Nephron (organoid): ENCODE results near the gene TPSD1.

Experiments used
- H3K27ac Mint-ChIP-seq, 3 experiments: 2 replicates each; pipeline ENCODE4 v1.8.0; 2020; ENCODE audit warnings: mixed read lengths in 3 of 3, mild to moderate bottlenecking in 2 of 3, moderate library complexity in 1 of 3
- H3K27me3 Mint-ChIP-seq: 2 replicates; pipeline ENCODE4 v1.8.0; 2021; ENCODE audit warnings: low read depth, mild to moderate bottlenecking, moderate library complexity, mixed read lengths
- H3K36me3 Mint-ChIP-seq: 2 replicates; pipeline ENCODE4 v1.8.0; 2020; ENCODE audit warnings: low read depth, mixed read lengths
- H3K4me1 Mint-ChIP-seq: 2 replicates; pipeline ENCODE4 v1.8.0; 2020; ENCODE audit warnings: mixed read lengths
- H3K4me3 Mint-ChIP-seq, 3 experiments: 2 replicates each; pipeline ENCODE4 v1.8.0; 2020; ENCODE audit warnings: mild to moderate bottlenecking in 3 of 3, mixed read lengths in 3 of 3, moderate library complexity in 2 of 3
- H3K9me3 Mint-ChIP-seq: 2 replicates; pipeline ENCODE4 v1.8.0; 2020; ENCODE audit warnings: mixed read lengths
- CTCF ChIP-seq, 3 experiments: fragments of 200-600 bp; sonication (generic); IDR thresholded peaks; one replicate each; pipeline ENCODE4 v1.5.0; 2021; ENCODE audit warnings: antibody characterized with exemption in 3 of 3; ENCODE audit not compliant: unreplicated experiment in 3 of 3

TPSD1 gene

GRCh38 chr16:1297018-1297696 is 41.3 kb downstream of the TPSD1 start:
- Mint-ChIP-seq H3K27me3 (peaks cover 56% of the 10 kb centered on the region), H3K36me3 (no peaks in the 10 kb centered on the region), H3K4me3 (peak overlapping the region in 1 of 3 experiments; percentile 1), H3K27ac (peak overlapping the region; percentile 59 to 77 (median 69)), H3K4me1 (peaks cover 23% of the 10 kb centered on the region), H3K9me3 (no peaks in the 10 kb centered on the region)
- TF ChIP-seq CTCF (IDR thresholded peaks at IDR 0.05; ENCODE audit: unreplicated experiment in 3 of 3), result no peak

- Mint-ChIP-seq H3K27me3 (peaks cover 57% of the 10 kb centered on the region), H3K27ac (peak overlapping the region in 2 of 3 experiments; percentile 46 to 84), H3K9me3 (no peaks in the 10 kb centered on the region), H3K36me3 (no peaks in the 10 kb centered on the region), H3K4me3 (peak overlapping the region in 2 of 3 experiments; percentile 25 to 35), H3K4me1 (peaks cover 23% of the 10 kb centered on the region)
- no peak for TF ChIP-seq CTCF (IDR thresholded peaks at IDR 0.05; ENCODE audit: unreplicated experiment in 3 of 3)
Measured at GRCh38 chr16:1298406-1298805, 42.5 kb downstream of the TPSD1 start.

- TF ChIP-seq CTCF (IDR thresholded peaks at IDR 0.05; ENCODE audit: unreplicated experiment in 3 of 3), result no peak
- peak overlapping the region in 2 of 3 experiments; percentile 75 to 84 for H3K27ac Mint-ChIP-seq
- H3K4me3 Mint-ChIP-seq, result peak overlapping the region in 2 of 3 experiments; percentile 27 to 36
- H3K36me3 Mint-ChIP-seq, result no peaks in the 10 kb centered on the region
- H3K27me3 Mint-ChIP-seq, result peaks cover 55% of the 10 kb centered on the region
- H3K4me1 Mint-ChIP-seq, result peaks cover 18% of the 10 kb centered on the region
- no peaks in the 10 kb centered on the region for H3K9me3 Mint-ChIP-seq
Measured at GRCh38 chr16:1299012-1299867, 43.4 kb downstream of the TPSD1 start.

- Mint-ChIP-seq H3K36me3 (no peaks in the 10 kb centered on the region), H3K27me3 (peaks cover 58% of the 10 kb centered on the region), H3K4me1 (peaks cover 13% of the 10 kb centered on the region), H3K9me3 (no peaks in the 10 kb centered on the region), H3K4me3 (peak overlapping the region in 2 of 3 experiments; percentile 27 to 36), H3K27ac (peak overlapping the region in 2 of 3 experiments; percentile 75 to 81)
- no peak for TF ChIP-seq CTCF (IDR thresholded peaks at IDR 0.05; ENCODE audit: unreplicated experiment in 3 of 3)
Measured at GRCh38 chr16:1299868-1300203, 44.0 kb downstream of the TPSD1 start.

GRCh38 chr16:1300664-1301476 is 45.0 kb downstream of the TPSD1 start:
- Mint-ChIP-seq H3K27me3 (peaks cover 51% of the 10 kb centered on the region), H3K27ac (no peak overlapping the region), H3K4me1 (peaks cover 13% of the 10 kb centered on the region), H3K9me3 (no peaks in the 10 kb centered on the region), H3K4me3 (no peak overlapping the region), H3K36me3 (no peaks in the 10 kb centered on the region)
- TF ChIP-seq CTCF (IDR thresholded peaks at IDR 0.05; ENCODE audit: unreplicated experiment in 3 of 3), result peak; percentile 81 to 92 (median 86)
